Ovary (tissue), 3 donors: ENCODE measurements around the gene IFNAR2.

Experiments used
- CTCF ChIP-seq, 3 donors: fragments of 450-650 bp in 2 of 3; fragments of 200-600 bp in 1 of 3; IDR thresholded peaks; one replicate each; pipeline versions ENCODE4 v1.5.1 to v1.8.0; 2016 to 2022; ENCODE audit warnings: antibody characterized with exemption in 3 of 3, mild to moderate bottlenecking in 1 of 3
- POLR2A ChIP-seq: fragments of 450-650 bp; IDR thresholded peaks from one replicate; pipeline ENCODE4 v1.6.1; 2017; ENCODE audit warnings: antibody characterized with exemption, mild to moderate bottlenecking, moderate library complexity
- donor health status: DM: no; HTN: no; CAD: no.

GRCh38 chr21:33205476-33205875 is 24.3 kb upstream of the IFNAR2 start:
- TF ChIP-seq CTCF (IDR thresholded peaks at IDR 0.05), result no peak
- no peak for TF ChIP-seq POLR2A
